Stimulated activated CD4-positive, alpha-beta T cell treated with anti-CD3 and anti-CD28 coated beads, Interleukin-15, amount 100 ng/mL, for 24 hours (primary cell): ENCODE results near the gene PITPNB.

Experiments
- DNase-seq: peaks from one replicate; pipeline ENCODE4 v3.0.0-alpha.2; 2020

The PITPNB gene

GRCh38 chr22:27918341-27919221 lies 475 bp downstream of the PITPNB start:
- peak; percentile 79 for DNase-seq

GRCh38 chr22:27915986-27916385 lies 3.1 kb downstream of the PITPNB start:
- DNase-seq = no peak

- DNase-seq = no peak
These were observed 5.8 kb downstream of the PITPNB start for GRCh38 chr22:27913162-27913741.

DNA sequence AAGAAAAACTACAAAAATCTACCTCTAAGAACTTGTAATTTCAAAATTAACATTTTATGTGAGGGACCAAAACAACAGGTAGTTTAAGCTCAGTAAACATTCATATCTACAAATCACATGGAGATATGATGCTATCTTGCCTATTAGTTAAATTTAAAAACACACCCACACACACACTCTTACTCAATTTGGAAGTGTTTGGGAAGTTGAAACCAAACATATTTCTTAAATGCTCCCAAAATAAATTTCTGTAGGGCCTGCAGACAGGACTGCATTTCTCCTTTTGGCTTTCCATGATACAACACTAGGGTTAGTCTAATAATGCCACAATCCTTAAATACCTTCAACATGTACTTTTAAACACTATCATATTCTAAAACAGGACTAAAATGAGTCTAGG lies 7.0 kb downstream of the PITPNB start:
- DNase-seq = no peak

GRCh38 chr22:27911330-27911729 lies 7.7 kb downstream of the PITPNB start:
- no peak for DNase-seq

DNA sequence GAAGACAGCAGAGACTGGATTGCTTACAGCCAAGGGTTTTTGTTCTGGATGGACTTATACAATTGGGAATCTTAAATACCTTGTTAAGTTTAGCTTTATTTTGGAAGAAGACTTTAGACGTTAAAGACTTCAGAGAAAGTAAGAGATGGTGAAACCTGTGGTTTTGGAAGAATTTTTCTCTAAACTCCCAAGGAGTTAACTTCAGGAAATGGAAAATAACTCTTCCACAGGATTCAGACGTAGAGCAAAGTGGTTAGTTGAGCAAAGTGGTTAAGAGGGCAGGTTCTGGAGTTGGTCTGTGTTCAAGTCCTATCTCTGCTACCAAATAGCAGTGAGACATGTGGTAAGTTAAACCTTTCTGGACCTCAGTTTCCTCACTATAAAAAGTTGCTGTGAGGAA lies 12.8 kb downstream of the PITPNB start:
- DNase-seq = no peak

GRCh38 chr22:27905653-27906052 lies 13.4 kb downstream of the PITPNB start:
- no peak for DNase-seq

DNA sequence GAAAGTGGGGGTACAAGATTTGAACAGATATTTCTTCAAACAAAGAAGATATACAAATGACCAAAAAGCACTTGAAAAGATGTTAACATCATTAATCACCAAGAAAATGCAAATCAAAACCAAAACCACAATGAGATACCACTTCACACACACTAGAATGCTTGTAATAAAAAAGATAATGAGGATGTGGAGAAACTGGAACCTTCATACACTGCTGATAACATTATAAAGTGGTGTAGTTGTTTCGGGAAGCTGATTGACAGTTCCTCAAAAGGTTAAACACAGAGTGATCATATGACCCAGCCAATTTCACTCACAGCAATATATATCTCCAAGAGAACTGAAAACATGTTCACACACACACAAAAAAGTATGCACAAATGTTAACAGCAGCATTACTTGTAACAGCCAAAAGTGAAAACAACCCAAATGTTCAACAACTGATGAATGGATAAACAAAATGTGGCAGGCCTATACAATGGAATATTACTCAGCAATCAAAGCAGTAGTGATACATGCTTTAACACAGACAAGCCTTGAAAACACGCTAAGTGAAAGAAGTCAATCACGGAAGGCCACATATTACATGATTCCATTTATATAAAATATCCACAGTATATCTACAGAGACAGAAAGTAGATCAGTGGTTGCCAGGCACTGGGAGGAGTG lies 15.1 kb downstream of the PITPNB start:
- DNase-seq = no peak

- no peak for DNase-seq
These were observed 18.9 kb downstream of the PITPNB start for GRCh38 chr22:27900153-27900552.

- DNase-seq = peak; percentile 13
These were observed 22.8 kb downstream of the PITPNB start for GRCh38 chr22:27896245-27896644.

GRCh38 chr22:27895600-27895999 lies 23.5 kb downstream of the PITPNB start:
- DNase-seq = no peak

- DNase-seq = no peak
These were observed 26.2 kb downstream of the PITPNB start for GRCh38 chr22:27892811-27893210.

- DNase-seq = no peak
These were observed 27.0 kb downstream of the PITPNB start for GRCh38 chr22:27892064-27892463.

- no peak for DNase-seq
These were observed 30.7 kb downstream of the PITPNB start for GRCh38 chr22:27888310-27888709.

GRCh38 chr22:27886843-27887151 lies 32.3 kb downstream of the PITPNB start:
- no peak for DNase-seq

GRCh38 chr22:27885977-27886842 lies 32.8 kb downstream of the PITPNB start:
- DNase-seq = peak; percentile 43

DNA sequence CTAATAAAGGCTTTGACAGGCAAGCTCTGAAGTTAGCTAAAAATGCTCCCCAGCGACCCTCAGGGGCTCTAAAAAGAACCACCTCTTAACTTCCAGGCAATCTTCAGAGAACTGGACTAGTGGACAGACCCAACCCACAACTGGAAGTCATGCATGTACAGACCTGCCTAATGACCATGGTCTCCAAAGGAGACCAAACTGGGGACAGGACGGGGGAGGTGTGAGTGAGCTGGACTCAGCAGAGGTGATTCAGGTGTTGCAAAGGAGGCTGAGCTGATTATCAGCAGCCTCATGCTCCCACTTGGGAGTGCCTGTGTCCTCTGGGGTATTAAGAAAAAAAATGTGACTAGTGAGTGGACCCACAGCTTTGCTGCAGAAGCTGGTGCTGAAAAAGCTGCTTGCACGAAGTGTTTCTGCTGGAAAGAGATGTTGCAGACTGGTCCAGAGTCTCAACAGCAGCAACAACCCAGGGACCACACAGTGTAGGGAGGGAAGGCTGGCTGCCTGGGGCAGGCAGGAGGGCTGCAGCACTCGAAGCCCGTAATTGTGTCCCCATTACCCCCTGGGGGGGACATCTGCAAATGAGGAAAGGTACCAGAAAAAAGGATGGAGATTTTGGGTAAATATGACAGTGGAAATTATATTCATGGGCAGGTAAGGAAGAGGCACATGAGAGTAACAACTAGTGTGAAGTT lies 35.3 kb downstream of the PITPNB start:
- DNase-seq = no peak

- DNase-seq = no peak
These were observed 36.4 kb downstream of the PITPNB start for GRCh38 chr22:27882507-27883290.

DNA sequence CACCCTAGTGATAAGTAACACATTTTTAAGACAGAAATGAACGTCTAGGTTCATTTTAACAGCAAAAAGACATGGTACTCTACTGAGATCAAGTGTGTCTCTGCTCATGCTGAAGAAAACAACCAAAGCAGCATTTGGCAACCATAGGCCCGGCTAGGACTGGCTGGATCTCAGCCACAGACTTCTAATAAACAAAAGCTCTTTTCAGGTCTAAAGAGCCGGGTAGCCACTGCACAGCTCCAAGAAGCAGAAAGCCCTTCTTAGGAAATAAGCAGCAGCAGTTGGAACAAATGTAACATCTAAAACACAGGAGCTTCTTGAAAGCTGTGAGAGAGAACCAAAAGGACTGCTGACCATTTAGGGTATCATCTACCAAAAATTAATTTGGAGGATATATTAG lies 37.6 kb downstream of the PITPNB start:
- DNase-seq = no peak

DNA sequence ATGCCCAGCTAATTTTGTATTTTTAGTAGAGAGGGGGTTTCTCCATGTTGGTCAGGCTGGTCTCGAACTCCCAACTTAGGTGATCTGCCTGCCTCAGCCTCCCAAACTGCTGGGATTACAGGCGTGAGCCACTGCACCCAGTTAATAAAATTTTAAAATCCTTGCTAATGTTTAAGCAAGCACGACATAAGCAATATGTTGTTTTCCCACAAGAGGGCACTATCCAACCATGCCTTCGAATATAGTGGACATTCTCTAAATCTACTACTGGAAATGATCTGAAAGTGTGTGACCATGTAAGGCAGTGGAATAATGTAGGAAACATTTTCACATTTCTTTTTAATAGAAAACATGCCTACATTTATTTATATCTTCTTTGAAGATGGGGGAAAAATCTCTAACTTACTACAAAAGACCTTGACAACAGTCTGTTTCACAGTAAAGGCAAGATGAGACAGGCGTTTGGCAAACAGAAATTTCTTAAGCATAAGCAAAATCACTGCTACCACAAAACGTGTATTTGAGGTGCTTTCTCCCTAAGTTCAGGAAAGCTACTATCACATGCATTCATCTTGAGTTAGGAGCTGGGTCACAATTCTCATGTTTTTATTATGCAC lies 38.2 kb downstream of the PITPNB start:
- DNase-seq = no peak

DNA sequence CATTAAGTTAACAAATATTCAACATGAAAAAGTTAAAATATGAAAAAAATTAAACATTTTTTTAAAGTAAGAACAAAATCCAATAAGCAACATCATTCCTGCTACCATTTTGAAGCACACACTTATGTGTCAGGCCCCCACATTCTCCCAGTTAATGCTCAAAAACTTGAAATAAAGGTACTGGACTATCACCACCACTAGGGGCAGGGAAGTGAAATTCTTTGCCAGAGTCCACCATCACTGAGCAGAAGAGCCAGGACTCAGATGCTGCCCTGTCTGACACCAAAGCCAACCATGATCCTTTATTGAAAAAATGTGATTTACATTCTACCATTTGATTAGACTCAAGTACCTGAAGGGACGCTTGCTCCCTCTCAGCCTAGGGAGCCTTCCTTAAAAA lies 39.1 kb downstream of the PITPNB start:
- DNase-seq = peak; percentile 8
